ENCODE data around the gene DRD1.

DNA sequence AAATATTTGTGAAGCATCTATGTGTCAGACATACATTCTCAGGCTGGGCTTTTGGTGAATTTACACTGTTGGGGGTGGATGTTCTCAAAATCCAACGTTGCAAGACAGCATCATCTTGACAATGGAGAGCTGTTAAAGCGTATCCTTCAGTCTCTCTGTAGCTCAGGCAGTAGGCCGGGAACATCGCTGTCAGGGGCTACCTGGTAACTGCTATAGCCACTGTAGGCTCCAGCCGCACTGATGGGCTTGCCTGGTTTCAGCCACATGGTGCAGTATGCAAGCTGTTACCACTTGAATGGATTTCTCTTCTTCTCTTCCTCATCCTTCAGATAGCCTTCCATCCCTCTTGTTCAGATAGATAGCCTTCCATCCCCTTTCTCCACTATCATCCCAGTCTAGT lies 51.7 kb downstream of the DRD1 start:
- TF ChIP-seq CTCF (IDR thresholded peaks at IDR 0.05; ENCODE audit: poor library complexity), result no peak
- TF ChIP-seq EZH2 (IDR thresholded peaks at IDR 0.05; ENCODE audit: borderline replicate concordance), result no peak
